HEK293 (cell line): ENCODE results near the gene ADH4.
"Not testable (repeated sequence)": the region's sequence is repeated elsewhere in the genome, so short reads cannot be mapped to it uniquely, and the experiment has no call there.

Experiments
- GLI2 ChIP-seq: fragments of 450-650 bp; formaldehyde crosslinking; IDR thresholded peaks from 2 replicates; pipeline ENCODE4; 2017; ENCODE audit warnings: missing biosample characterization, missing genetic modification characterization, low read depth, borderline replicate concordance
- PRDM1 ChIP-seq: fragments of 450-650 bp; formaldehyde crosslinking; IDR thresholded peaks from 2 replicates; pipeline ENCODE4; 2016; ENCODE audit warnings: missing biosample characterization, missing genetic modification characterization
- ZNF274 ChIP-seq, 2 experiments: fragments of 200-500 bp in 1 of 2; fragments of 450-650 bp in 1 of 2; sonication (Bioruptor generic) in 1 of 2; formaldehyde crosslinking in 1 of 2; IDR thresholded peaks; 2 replicates each; pipeline versions ENCODE4 v1.5.1 to v1.6.1; 2014 to 2016; ENCODE audit warnings: borderline replicate concordance in 1 of 2, inconsistent platforms in 1 of 2, low read length in 1 of 2, missing biosample characterization in 1 of 2, missing genetic modification characterization in 1 of 2
- ZNF561 ChIP-seq: fragments of 450-650 bp; IDR thresholded peaks from 2 replicates; pipeline ENCODE4 v1.5.1; 2018; ENCODE audit warnings: missing biosample characterization, missing genetic modification characterization, borderline replicate concordance
- ZNF654 ChIP-seq: fragments of 450-650 bp; formaldehyde crosslinking; IDR thresholded peaks from 2 replicates; pipeline ENCODE4 v1.5.1; 2016; ENCODE audit warnings: low read depth, missing biosample characterization, missing genetic modification characterization
- ZNF747 ChIP-seq: fragments of 450-650 bp; formaldehyde crosslinking; IDR thresholded peaks from 2 replicates; pipeline ENCODE4 v1.5.1; 2016; ENCODE audit warnings: missing biosample characterization, missing genetic modification characterization
- ZNF76 ChIP-seq: fragments of 450-650 bp; formaldehyde crosslinking; IDR thresholded peaks from 2 replicates; pipeline ENCODE4; 2016; ENCODE audit warnings: low read depth, missing biosample characterization, missing genetic modification characterization, borderline replicate concordance
- ZXDB ChIP-seq: fragments of 450-650 bp; formaldehyde crosslinking; IDR thresholded peaks from 2 replicates; pipeline ENCODE4 v1.5.1; 2016; ENCODE audit warnings: missing biosample characterization, missing genetic modification characterization
- TF ChIP-seq, protein P1 (sequence below): fragments of 450-650 bp; formaldehyde crosslinking; IDR thresholded peaks from 2 replicates; pipeline ENCODE4 v1.5.1; 2016; ENCODE audit warnings: missing biosample characterization, missing genetic modification characterization
- TF ChIP-seq, protein P2 (sequence below): fragments of 450-650 bp; formaldehyde crosslinking; IDR thresholded peaks from 2 replicates; pipeline ENCODE4 v1.5.1; 2016; ENCODE audit warnings: missing biosample characterization, missing genetic modification characterization
- TF ChIP-seq, protein P3 (sequence below): fragments of 450-650 bp; formaldehyde crosslinking; IDR thresholded peaks from 2 replicates; pipeline ENCODE4 v1.5.1; 2016; ENCODE audit warnings: missing biosample characterization, missing genetic modification characterization

DNA sequence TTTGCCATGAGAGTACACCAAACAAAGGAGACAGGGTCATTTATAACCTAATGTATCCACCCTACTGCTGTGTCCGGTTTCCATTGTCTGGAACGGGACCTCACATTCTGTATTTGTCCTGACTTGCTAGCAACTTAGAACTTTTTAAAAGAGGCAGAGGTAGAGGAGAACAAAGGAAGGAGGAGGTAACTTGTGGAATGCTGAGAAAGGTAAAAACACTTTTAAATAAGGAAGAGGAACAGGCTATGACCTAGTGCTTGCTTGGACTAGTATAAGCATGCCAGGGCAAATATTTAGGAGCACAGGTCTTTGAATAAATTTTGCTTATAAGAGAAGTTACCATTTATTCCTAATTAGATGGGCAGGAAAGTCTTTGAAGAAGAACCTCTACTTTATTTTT is 52.3 kb downstream of the ADH4 start:
- not testable (repeated sequence) for TF ChIP-seq ZNF747; GLI2 (tag by site-specific recombination); ZNF561 (tag by site-specific recombination); ZXDB (tag by site-specific recombination); ZNF654; PRDM1 (tag by site-specific recombination); ZNF76; ZNF274 (IDR thresholded peaks at IDR 0.05; ENCODE audit: low read length); ZNF274 (tag by site-specific recombination; IDR thresholded peaks at IDR 0.05; ENCODE audit: borderline replicate concordance)
- TF ChIP-seq, protein P1, sequence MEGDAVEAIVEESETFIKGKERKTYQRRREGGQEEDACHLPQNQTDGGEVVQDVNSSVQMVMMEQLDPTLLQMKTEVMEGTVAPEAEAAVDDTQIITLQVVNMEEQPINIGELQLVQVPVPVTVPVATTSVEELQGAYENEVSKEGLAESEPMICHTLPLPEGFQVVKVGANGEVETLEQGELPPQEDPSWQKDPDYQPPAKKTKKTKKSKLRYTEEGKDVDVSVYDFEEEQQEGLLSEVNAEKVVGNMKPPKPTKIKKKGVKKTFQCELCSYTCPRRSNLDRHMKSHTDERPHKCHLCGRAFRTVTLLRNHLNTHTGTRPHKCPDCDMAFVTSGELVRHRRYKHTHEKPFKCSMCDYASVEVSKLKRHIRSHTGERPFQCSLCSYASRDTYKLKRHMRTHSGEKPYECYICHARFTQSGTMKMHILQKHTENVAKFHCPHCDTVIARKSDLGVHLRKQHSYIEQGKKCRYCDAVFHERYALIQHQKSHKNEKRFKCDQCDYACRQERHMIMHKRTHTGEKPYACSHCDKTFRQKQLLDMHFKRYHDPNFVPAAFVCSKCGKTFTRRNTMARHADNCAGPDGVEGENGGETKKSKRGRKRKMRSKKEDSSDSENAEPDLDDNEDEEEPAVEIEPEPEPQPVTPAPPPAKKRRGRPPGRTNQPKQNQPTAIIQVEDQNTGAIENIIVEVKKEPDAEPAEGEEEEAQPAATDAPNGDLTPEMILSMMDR (tag by site-specific recombination): not testable (repeated sequence)
- TF ChIP-seq, protein P2, sequence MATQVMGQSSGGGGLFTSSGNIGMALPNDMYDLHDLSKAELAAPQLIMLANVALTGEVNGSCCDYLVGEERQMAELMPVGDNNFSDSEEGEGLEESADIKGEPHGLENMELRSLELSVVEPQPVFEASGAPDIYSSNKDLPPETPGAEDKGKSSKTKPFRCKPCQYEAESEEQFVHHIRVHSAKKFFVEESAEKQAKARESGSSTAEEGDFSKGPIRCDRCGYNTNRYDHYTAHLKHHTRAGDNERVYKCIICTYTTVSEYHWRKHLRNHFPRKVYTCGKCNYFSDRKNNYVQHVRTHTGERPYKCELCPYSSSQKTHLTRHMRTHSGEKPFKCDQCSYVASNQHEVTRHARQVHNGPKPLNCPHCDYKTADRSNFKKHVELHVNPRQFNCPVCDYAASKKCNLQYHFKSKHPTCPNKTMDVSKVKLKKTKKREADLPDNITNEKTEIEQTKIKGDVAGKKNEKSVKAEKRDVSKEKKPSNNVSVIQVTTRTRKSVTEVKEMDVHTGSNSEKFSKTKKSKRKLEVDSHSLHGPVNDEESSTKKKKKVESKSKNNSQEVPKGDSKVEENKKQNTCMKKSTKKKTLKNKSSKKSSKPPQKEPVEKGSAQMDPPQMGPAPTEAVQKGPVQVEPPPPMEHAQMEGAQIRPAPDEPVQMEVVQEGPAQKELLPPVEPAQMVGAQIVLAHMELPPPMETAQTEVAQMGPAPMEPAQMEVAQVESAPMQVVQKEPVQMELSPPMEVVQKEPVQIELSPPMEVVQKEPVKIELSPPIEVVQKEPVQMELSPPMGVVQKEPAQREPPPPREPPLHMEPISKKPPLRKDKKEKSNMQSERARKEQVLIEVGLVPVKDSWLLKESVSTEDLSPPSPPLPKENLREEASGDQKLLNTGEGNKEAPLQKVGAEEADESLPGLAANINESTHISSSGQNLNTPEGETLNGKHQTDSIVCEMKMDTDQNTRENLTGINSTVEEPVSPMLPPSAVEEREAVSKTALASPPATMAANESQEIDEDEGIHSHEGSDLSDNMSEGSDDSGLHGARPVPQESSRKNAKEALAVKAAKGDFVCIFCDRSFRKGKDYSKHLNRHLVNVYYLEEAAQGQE (tag by site-specific recombination): not testable (repeated sequence)
- TF ChIP-seq, protein P3, sequence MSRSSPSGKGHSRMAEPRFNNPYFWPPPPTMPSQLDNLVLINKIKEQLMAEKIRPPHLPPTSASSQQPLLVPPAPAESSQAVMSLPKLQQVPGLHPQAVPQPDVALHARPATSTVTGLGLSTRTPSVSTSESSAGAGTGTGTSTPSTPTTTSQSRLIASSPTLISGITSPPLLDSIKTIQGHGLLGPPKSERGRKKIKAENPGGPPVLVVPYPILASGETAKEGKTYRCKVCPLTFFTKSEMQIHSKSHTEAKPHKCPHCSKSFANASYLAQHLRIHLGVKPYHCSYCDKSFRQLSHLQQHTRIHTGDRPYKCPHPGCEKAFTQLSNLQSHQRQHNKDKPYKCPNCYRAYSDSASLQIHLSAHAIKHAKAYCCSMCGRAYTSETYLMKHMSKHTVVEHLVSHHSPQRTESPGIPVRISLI (tag by site-specific recombination): not testable (repeated sequence)
